B cell (primary cell): Measurements from ENCODE around the gene MTG2. TPM values are rescaled to one million over a fixed set of nuclear protein-coding genes. Genes with fewer than 3 reads are reported as not detected.

Source experiments
- ATAC-seq: fragments of 200-7000 bp; cut with Tn5 transposase; one replicate; pipeline ENCODE4 v1.10.0; 2021; ENCODE audit warnings: low read depth, mild to moderate bottlenecking, moderate number of reproducible peaks, moderate library complexity
- CTCF ChIA-PET: fragments of 350-600 bp; sonication (Branson Sonifier 250); formaldehyde crosslinking; loops from one replicate; lab custom pipeline; 2021; ENCODE audit warnings: antibody characterized with exemption, inconsistent platforms; lab: Charles Lee
- POLR2A ChIA-PET: fragments of 350-600 bp; sonication (Branson Sonifier 250); formaldehyde crosslinking; loops from one replicate; lab custom pipeline; 2021; ENCODE audit warnings: antibody characterized with exemption; lab: Charles Lee
- DNase-seq: peaks from one replicate; pipeline ENCODE4 v3.0.0; 2013
- H2AFZ ChIP-seq: 2 replicates; pipeline ENCODE4 v1.6.1; 2012; ENCODE audit warnings: mild to moderate bottlenecking, low read depth, low read length; ENCODE audit not compliant: insufficient read depth, poor library complexity, severe bottlenecking
- H3K27ac ChIP-seq, 2 donors: 1 replicate in 1 of 2; 2 replicates in 1 of 2; pipeline ENCODE4 v1.5.1; 2012 to 2013; ENCODE audit warnings: low read length in 2 of 2, mild to moderate bottlenecking in 2 of 2, moderate library complexity in 1 of 2
- H3K27me3 ChIP-seq, 4 experiments: fragments of 200-600 bp in 1 of 4; sonication (generic) in 1 of 4; replicated peaks in 1 of 4; 1 replicate in 2 of 4; 2 replicates in 2 of 4; pipeline versions ENCODE4 v1.6.1 to v1.7.0; 2013 to 2016; ENCODE audit warnings: low read length in 3 of 4, mild to moderate bottlenecking in 2 of 4, mixed read lengths in 1 of 4, moderate library complexity in 1 of 4; ENCODE audit not compliant: insufficient read depth in 4 of 4, control insufficient read depth in 3 of 4; ENCODE audit errors: control extremely low read depth in 1 of 4
- H3K36me3 ChIP-seq, 2 experiments: replicated peaks in 1 of 2; 1 replicate in 1 of 2; 2 replicates in 1 of 2; pipeline versions ENCODE4 v1.6.1 to v1.7.1; 2013; ENCODE audit warnings: low read length in 1 of 2; ENCODE audit not compliant: insufficient read depth in 2 of 2, control insufficient read depth in 1 of 2; ENCODE audit errors: control extremely low read depth in 1 of 2, extremely low read depth in 1 of 2
- H3K4me1 ChIP-seq, 2 donors: fragments of 200-600 bp in 1 of 2; sonication (generic) in 1 of 2; 1 replicate in 1 of 2; 2 replicates in 1 of 2; pipeline versions ENCODE4 v1.5.1 to v1.6.1; 2013 to 2017; ENCODE audit warnings: low read length in 2 of 2; ENCODE audit not compliant: control insufficient read depth in 2 of 2, insufficient read depth in 2 of 2
- H3K4me2 ChIP-seq: replicated peaks from 2 replicates; pipeline ENCODE3; 2012; ENCODE audit warnings: mild to moderate bottlenecking, low read depth, low read length; ENCODE audit not compliant: poor library complexity, severe bottlenecking
- H3K4me3 ChIP-seq, 5 experiments: fragments of 200-600 bp in 1 of 5; sonication (generic) in 1 of 5; 1 replicate in 3 of 5; 2 replicates in 2 of 5; pipeline versions ENCODE4 v1.5.1 to v1.7.0; 2011 to 2016; ENCODE audit warnings: low read length in 4 of 5, mild to moderate bottlenecking in 4 of 5, low read depth in 2 of 5, control low read depth in 1 of 5, moderate library complexity in 1 of 5; ENCODE audit not compliant: insufficient read depth in 1 of 5; ENCODE audit errors: control extremely low read depth in 1 of 5, extremely low read depth in 1 of 5
- H3K79me2 ChIP-seq: fragments of 200-600 bp; sonication (generic); one replicate; pipeline ENCODE4 v1.6.0; 2016; ENCODE audit warnings: low read length; ENCODE audit not compliant: control insufficient read depth, insufficient read depth
- H3K9ac ChIP-seq: fragments of 200-600 bp; sonication (generic); 2 replicates; pipeline ENCODE4 v1.6.1; 2017; ENCODE audit warnings: mild to moderate bottlenecking, low read length, moderate library complexity
- H3K9me3 ChIP-seq, 3 donors: one replicate each; pipeline versions ENCODE4 v1.6.1 to v1.7.1; 2013; ENCODE audit warnings: low read length in 2 of 3; ENCODE audit not compliant: control insufficient read depth in 2 of 3, insufficient read depth in 1 of 3; ENCODE audit errors: control extremely low read depth in 1 of 3
- H4K20me1 ChIP-seq: 2 replicates; pipeline ENCODE4 v1.6.0; 2012; ENCODE audit warnings: mild to moderate bottlenecking, low read length; ENCODE audit not compliant: insufficient read depth, control insufficient read depth, poor library complexity, severe bottlenecking
- H3K27ac Mint-ChIP-seq: one replicate; pipeline ENCODE4 v1.8.0; 2021; ENCODE audit warnings: mixed read lengths
- H3K27me3 Mint-ChIP-seq: one replicate; pipeline ENCODE4 v1.8.0; 2021; ENCODE audit warnings: mixed read lengths
- H3K4me1 Mint-ChIP-seq: one replicate; pipeline ENCODE4 v1.8.0; 2021; ENCODE audit warnings: mixed read lengths
- H3K4me3 Mint-ChIP-seq: one replicate; pipeline ENCODE4 v1.8.0; 2021; ENCODE audit warnings: mixed read lengths
- H3K9me3 Mint-ChIP-seq: one replicate; pipeline ENCODE4 v1.8.0; 2022; ENCODE audit warnings: mixed read lengths; ENCODE audit not compliant: insufficient read depth
- EZH2 ChIP-seq: IDR thresholded peaks from 2 replicates; pipeline ENCODE4 v1.6.1; 2012; ENCODE audit warnings: borderline replicate concordance, low read depth, mild to moderate bottlenecking, moderate library complexity, low read length; ENCODE audit not compliant: insufficient read depth, poor library complexity, severe bottlenecking
- WGBS: methylation state at CpG from one replicate; pipeline ENCODE4 v1.1.5; 2013; ENCODE audit warnings: missing lambda C conversion rate; ENCODE audit not compliant: insufficient coverage; 5-methylcytosine and 5-hydroxymethylcytosine counted together
- intact Hi-C: fragments of 100-400 bp; cut with micrococcal nuclease; formaldehyde crosslinking; loops from one replicate; pipeline ENCODE4 v1.10.0; 2022
- polyA plus RNA-seq: library from polyadenylated mRNA; depleted of rRNA; stranded (reverse); fragments of >200 nt; gene quantifications from 2 replicates; pipeline ENCODE4 v1.2.3, GENCODE V29; 2012
- total RNA-seq, 2 donors: library from RNA; stranded (reverse); fragments of 120-200 nt in 1 of 2; gene quantifications; 1 replicate in 1 of 2; 2 replicates in 1 of 2; pipeline versions ENCODE4 v1.2.3 to v1.2.4, GENCODE V29; 2013 to 2022
- TF ChIP-seq, protein P1 (sequence below): fragments of 200-600 bp; IDR thresholded peaks from one replicate; pipeline ENCODE4 v1.8.0; 2022; ENCODE audit warnings: antibody characterized with exemption, mild to moderate bottlenecking

The MTG2 gene
- total and polyA plus RNA-seq, 2 donors (not counting 1 experiment from before 2014, with no cell fraction given): 29.6 to 48.4 TPM

DNA sequence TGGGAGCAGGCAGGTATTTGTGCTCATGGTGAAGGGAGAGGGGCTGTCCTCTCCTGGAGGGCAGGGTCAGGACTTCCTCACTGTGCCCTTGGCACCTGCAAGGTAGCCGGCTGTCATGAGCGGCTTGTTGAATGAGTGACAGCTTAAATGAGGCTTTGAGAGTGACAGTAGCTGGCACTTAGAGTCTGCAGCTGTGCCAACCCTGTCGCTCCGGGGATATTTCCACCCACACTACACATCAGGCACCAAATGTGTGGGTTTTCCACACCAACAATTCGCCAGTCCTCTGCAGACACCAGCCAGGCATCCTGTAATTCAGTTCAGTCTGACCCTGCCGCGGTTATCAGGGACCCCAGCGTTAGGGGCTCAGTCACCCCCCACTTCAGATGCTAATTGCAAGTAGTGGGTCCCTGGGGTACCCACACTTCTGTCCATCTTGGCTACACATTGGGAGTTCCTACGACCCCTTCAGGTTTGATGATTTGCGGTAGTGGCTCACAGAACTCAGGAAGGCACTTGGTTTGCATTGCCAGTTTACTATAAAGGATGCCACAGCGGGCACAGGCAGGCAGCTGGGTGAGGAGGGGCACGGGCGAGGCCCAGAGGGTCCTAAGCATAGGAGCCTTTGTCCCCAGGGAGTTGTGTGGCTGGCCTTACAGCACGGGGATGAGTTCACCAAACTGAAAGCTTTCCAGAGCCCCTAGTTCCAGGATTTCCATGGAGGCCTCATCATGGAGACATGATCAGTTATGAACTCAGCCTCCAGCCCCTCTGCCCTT, 9.1 kb downstream of the MTG2 start:
- peaks cover 15% of the 10 kb centered on the region for H3K4me1 Mint-ChIP-seq

DNA sequence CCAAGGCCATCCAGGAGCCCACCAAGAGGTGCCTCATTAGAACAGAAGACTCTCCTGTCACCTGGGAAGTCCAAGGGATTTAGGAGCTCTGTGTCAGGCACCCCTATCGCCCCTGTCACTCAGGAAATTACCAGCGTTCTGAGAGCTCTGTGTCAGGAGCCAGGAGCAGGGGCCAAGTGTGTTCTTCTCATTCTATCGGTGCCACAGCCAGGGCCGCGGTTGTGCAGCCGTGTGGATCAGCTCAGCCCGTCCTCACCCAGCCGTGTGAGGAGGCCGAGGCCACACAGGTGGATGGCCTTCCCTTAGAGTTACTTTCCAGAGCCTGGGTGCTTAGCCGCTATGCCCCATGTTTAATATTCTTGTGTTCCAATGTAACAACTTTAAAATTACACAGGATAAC, 9.8 kb downstream of the MTG2 start:
- DNase-seq: no peak
- H3K27ac ChIP-seq: no peak overlapping the region
- ChIA-PET CTCF (no interaction called here), POLR2A (no interaction called here)
- ATAC-seq: no peak
- Mint-ChIP-seq H3K4me1 (peaks cover 8% of the 10 kb centered on the region), H3K9me3 (no peaks in the 10 kb centered on the region), H3K27ac (no peak overlapping the region), H3K27me3 (no peaks in the 10 kb centered on the region), H3K4me3 (no peak overlapping the region)
- H2AFZ ChIP-seq: no peak overlapping the region
- no peaks in the 10 kb centered on the region for H3K4me1 ChIP-seq
- H3K4me2 ChIP-seq: no peak overlapping the region
- no peaks in the 10 kb centered on the region for H3K27me3 ChIP-seq
- intact Hi-C loops: no loop called here
- H3K36me3 ChIP-seq: peaks cover 4 to 43% of the 10 kb centered on the region in 2 experiments
- no peaks in the 10 kb centered on the region for H3K9me3 ChIP-seq
- H4K20me1 ChIP-seq: peaks cover 17% of the 10 kb centered on the region
- no peak overlapping the region for H3K9ac ChIP-seq
- no peak for TF ChIP-seq EZH2
- TF ChIP-seq, protein P1, sequence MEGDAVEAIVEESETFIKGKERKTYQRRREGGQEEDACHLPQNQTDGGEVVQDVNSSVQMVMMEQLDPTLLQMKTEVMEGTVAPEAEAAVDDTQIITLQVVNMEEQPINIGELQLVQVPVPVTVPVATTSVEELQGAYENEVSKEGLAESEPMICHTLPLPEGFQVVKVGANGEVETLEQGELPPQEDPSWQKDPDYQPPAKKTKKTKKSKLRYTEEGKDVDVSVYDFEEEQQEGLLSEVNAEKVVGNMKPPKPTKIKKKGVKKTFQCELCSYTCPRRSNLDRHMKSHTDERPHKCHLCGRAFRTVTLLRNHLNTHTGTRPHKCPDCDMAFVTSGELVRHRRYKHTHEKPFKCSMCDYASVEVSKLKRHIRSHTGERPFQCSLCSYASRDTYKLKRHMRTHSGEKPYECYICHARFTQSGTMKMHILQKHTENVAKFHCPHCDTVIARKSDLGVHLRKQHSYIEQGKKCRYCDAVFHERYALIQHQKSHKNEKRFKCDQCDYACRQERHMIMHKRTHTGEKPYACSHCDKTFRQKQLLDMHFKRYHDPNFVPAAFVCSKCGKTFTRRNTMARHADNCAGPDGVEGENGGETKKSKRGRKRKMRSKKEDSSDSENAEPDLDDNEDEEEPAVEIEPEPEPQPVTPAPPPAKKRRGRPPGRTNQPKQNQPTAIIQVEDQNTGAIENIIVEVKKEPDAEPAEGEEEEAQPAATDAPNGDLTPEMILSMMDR: no peak
- H3K4me3 ChIP-seq: no peak overlapping the region
- H3K79me2 ChIP-seq: peaks cover 49% of the 10 kb centered on the region
- 97% methylated on average over 9 of the region's 10 CpGs for WGBS

More for the DNA sequence above, 9.1 kb downstream of the MTG2 start:
- H3K4me3 ChIP-seq: no peak overlapping the region
- H2AFZ ChIP-seq: no peak overlapping the region
- Mint-ChIP-seq H3K27ac (no peak overlapping the region), H3K4me3 (no peak overlapping the region), H3K27me3 (no peaks in the 10 kb centered on the region), H3K9me3 (no peaks in the 10 kb centered on the region)
- DNase-seq (no peak), ATAC-seq (no peak)
- no peak overlapping the region for H3K9ac ChIP-seq
- H3K79me2 ChIP-seq: peaks cover 52% of the 10 kb centered on the region
- ChIA-PET CTCF (no interaction called here), POLR2A (interaction anchor here (0.5 kb wide), 1 partner anchor 14 kb away, joined by 8 read pairs; no protein-coding TSS in a partner anchor)
- H3K36me3 ChIP-seq: peaks cover 4 to 41% of the 10 kb centered on the region in 2 experiments
- H3K9me3 ChIP-seq: no peaks in the 10 kb centered on the region
- no peak overlapping the region for H3K27ac ChIP-seq
- intact Hi-C loops: no loop called here
- no peaks in the 10 kb centered on the region for H3K27me3 ChIP-seq
- H4K20me1 ChIP-seq: peaks cover 20% of the 10 kb centered on the region
- TF ChIP-seq, protein P1: no peak
- TF ChIP-seq EZH2: no peak
- 90% methylated on average over 14 of the region's 14 CpGs for WGBS
- no peak overlapping the region for H3K4me2 ChIP-seq
- no peaks in the 10 kb centered on the region for H3K4me1 ChIP-seq
